ENCODE measurements around the gene ARHGEF17. TPM values are rescaled to one million over a fixed set of nuclear protein-coding genes. Genes with fewer than 3 reads are reported as not detected.

Gene ARHGEF17
- polyA plus RNA-seq, 2 of the 4 experiments (the other 2 are of a cell fraction) = 7.0 to 16.2 TPM

GRCh38 chr11:73356979-73357860 is 49.1 kb downstream of the ARHGEF17 start (continued):
- no peak for TF ChIP-seq CTCF (IDR thresholded peaks at IDR 0.05)

- WGBS (ENCODE audit: missing lambda C conversion rate) = 86% methylated on average over 5 of the region's 5 CpGs
- Histone ChIP-seq H3K4me1 (no peaks in the 10 kb centered on the region), H3K27ac (no peak overlapping the region), H3K4me3 (no peak overlapping the region), H3K9me3 (no peaks in the 10 kb centered on the region), H3K4me2 (no peak overlapping the region)
- DNase-seq (ENCODE audit: low read depth in 1 of 2, low spot score in 1 of 2) (no peak), ATAC-seq (no peak), FAIRE-seq (no peak)
- ChIA-PET CTCF (interaction anchor here (0.6 to 39.3 kb wide), 11 partner anchors 10 to 304 kb away, joined by 3 to 667 read pairs (median 8); partner anchors contain the start of gene RELT), POLR2A (interaction anchor here (0.5 kb wide), 1 partner anchor 55 kb away, joined by 4 read pairs; no protein-coding TSS in a partner anchor)
- TF ChIP-seq ZC3H11A (IDR thresholded peaks at IDR 0.05) (no peak), JUN (IDR thresholded peaks at IDR 0.05) (no peak), GATA3 (IDR thresholded peaks at IDR 0.05; ENCODE audit: borderline replicate concordance) (no peak), ZFP36 (IDR thresholded peaks at IDR 0.05; ENCODE audit: borderline replicate concordance, partially characterized antibody) (no peak), BCL3 (IDR thresholded peaks at IDR 0.05) (no peak), CTCF (IDR thresholded peaks at IDR 0.05) (no peak), CHD2 (IDR thresholded peaks at IDR 0.05; ENCODE audit: low read length, partially characterized antibody) (no peak), MAX (IDR thresholded peaks at IDR 0.05) (no peak), NR3C1 (IDR thresholded peaks at IDR 0.05) (no peak), RAD21 (conservative IDR thresholded peaks at IDR 0.05 in 1 of 2, IDR thresholded peaks at IDR 0.05 in 1 of 2) (no peak), USF2 (IDR thresholded peaks at IDR 0.05) (no peak), ESRRA (IDR thresholded peaks at IDR 0.05; ENCODE audit: borderline replicate concordance, low read length) (no peak), FOSB (CRISPR knock-in tag; IDR thresholded peaks at IDR 0.05) (no peak), NFE2L2 (conservative IDR thresholded peaks at IDR 0.05; ENCODE audit: low read length) (no peak), MYC (IDR thresholded peaks at IDR 0.05; ENCODE audit: borderline replicate concordance, low read length) (no peak)
Measured at GRCh38 chr11:73358071-73358470, 50.0 kb downstream of the ARHGEF17 start.

- CTCF ChIA-PET = interaction anchor here (1.0 to 39.3 kb wide), 11 partner anchors 8 to 65 kb away, joined by 3 to 667 read pairs (median 13); no protein-coding TSS in a partner anchor
- WGBS (ENCODE audit: missing lambda C conversion rate) = 91% methylated on average over 10 of the region's 11 CpGs
- no peak for ATAC-seq
Measured at GRCh38 chr11:73359341-73359740, 51.3 kb downstream of the ARHGEF17 start.

More at GRCh38 chr11:73359341-73359740, 51.3 kb downstream of the ARHGEF17 start:
- DNase-seq (ENCODE audit: low read depth in 1 of 2, low spot score in 1 of 2) (no peak), FAIRE-seq (no peak)
- no peaks in the 10 kb centered on the region for H3K9me3 ChIP-seq
- H3K4me2 ChIP-seq = no peak overlapping the region
- no peak overlapping the region for H3K4me3 ChIP-seq
- no peaks in the 10 kb centered on the region for H3K4me1 ChIP-seq
- H3K27ac ChIP-seq = no peak overlapping the region
- POLR2A ChIA-PET = no interaction called here
- TF ChIP-seq GATA3 (IDR thresholded peaks at IDR 0.05; ENCODE audit: borderline replicate concordance) (no peak), PBX3 (IDR thresholded peaks at IDR 0.05) (no peak), CBX8 (IDR thresholded peaks at IDR 0.05) (no peak), TP53 (CRISPR knock-in tag; IDR thresholded peaks at IDR 0.05) (no peak), ZC3H11A (IDR thresholded peaks at IDR 0.05) (no peak), CBX2 (IDR thresholded peaks at IDR 0.05; ENCODE audit: borderline replicate concordance, low read depth) (no peak), RCOR1 (IDR thresholded peaks at IDR 0.05; ENCODE audit: low read depth, low read length) (no peak), E2F6 (IDR thresholded peaks at IDR 0.05; ENCODE audit: borderline replicate concordance, low read depth) (no peak), NR3C1 (IDR thresholded peaks at IDR 0.05) (no peak), RAD21 (conservative IDR thresholded peaks at IDR 0.05 in 1 of 2, IDR thresholded peaks at IDR 0.05 in 1 of 2) (no peak), USF2 (IDR thresholded peaks at IDR 0.05) (no peak), FOXS1 (CRISPR knock-in tag; IDR thresholded peaks at IDR 0.05) (no peak), MAFK (IDR thresholded peaks at IDR 0.05; ENCODE audit: partially characterized antibody) (no peak)

All from A549 (cell line).